GM12864 (cell line): ENCODE data around the gene LIPC.

Experiments
- DNase-seq: peaks from one replicate; pipeline ENCODE4 v3.0.0-alpha.2; 2011; ENCODE audit warnings: low read depth
- H3K4me3 ChIP-seq: 2 replicates; pipeline ENCODE4 v1.5.1; 2011; ENCODE audit warnings: mild to moderate bottlenecking, low read depth, low read length, control low read depth
- CTCF ChIP-seq: IDR thresholded peaks from 2 replicates; pipeline ENCODE4 v1.5.1; 2011; ENCODE audit warnings: low read depth, mild to moderate bottlenecking, moderate library complexity, low read length, control low read depth, inconsistent platforms; ENCODE audit errors: missing control alignments

LIPC gene

DNA sequence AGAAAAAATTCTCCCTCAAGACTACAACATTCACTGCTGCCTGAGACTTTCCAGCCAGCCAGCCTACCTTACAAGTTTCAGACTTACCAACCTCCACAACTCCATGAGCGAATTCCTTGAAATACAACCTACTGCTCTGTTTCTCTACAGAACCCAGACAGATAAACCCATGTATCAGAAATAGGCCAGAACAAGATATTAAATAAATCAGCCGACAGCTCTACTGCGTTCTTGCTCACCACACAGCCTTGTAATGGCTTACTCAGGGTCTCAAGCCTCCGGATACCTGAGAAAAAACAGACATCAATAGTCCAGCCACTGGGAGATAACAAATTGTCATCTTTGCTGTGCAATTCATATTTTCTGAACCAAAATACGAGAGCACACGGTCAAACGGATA is 43.6 kb upstream of the LIPC start:
- H3K4me3 ChIP-seq: no peak overlapping the region
- no peak for DNase-seq
- no peak for TF ChIP-seq CTCF

- no peak overlapping the region for H3K4me3 ChIP-seq
- TF ChIP-seq CTCF: no peak
- no peak for DNase-seq
These were observed 41.7 kb upstream of the LIPC start for GRCh38 chr15:58390118-58390517.

- H3K4me3 ChIP-seq: no peak overlapping the region
- TF ChIP-seq CTCF: no peak
- no peak for DNase-seq
These were observed 41.1 kb upstream of the LIPC start for GRCh38 chr15:58390655-58391054.

GRCh38 chr15:58391088-58391487 is 40.7 kb upstream of the LIPC start:
- H3K4me3 ChIP-seq: no peak overlapping the region
- TF ChIP-seq CTCF: no peak
- no peak for DNase-seq

DNA sequence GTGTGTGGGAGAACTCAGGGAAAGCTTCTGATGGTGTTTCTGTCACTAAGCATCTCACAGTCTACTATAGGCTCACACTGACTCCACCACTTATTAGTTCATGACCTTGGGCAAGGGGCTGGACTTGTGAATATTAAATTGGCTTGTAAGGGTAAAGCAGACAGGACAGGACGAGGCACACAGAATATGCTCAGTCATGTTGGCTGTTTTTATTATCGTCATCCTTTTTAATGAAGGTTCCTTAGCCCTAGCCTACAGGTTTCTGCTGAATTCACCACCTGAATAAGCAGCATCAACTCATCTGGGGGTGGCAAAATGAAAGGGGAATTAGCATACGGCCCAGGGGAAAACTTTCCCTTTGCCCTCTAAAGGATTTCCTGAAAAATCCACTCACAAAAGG is 39.6 kb upstream of the LIPC start:
- no peak for TF ChIP-seq CTCF
- DNase-seq: no peak
- H3K4me3 ChIP-seq: no peak overlapping the region

DNA sequence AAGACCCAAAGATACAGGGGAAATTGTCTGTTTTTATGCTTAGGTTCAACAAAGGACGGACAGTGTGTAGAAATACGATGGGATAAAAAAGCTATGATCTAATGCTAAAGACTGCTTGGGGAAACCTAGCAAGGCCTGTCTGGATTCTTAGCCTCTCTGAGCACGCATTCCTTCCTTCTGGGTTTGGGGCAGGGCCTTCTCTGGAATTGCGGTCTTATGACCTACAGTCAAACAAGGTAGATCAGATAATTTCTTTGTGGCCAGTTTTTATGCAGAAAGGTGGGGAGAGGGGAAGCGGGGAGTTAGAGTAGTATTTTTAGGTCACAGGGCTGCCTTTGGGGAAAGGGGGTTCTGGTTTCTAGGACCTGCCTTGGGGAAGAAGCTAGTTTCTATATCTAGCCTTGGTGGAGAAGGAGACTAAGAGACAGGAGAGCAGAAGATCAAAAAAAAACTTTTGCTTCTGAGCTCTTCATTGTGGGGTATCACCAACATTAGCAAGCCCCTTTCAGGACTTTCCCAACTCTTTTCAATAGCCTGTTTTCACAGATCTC is 39.1 kb upstream of the LIPC start:
- no peak overlapping the region for H3K4me3 ChIP-seq
- no peak for TF ChIP-seq CTCF
- no peak for DNase-seq

DNA sequence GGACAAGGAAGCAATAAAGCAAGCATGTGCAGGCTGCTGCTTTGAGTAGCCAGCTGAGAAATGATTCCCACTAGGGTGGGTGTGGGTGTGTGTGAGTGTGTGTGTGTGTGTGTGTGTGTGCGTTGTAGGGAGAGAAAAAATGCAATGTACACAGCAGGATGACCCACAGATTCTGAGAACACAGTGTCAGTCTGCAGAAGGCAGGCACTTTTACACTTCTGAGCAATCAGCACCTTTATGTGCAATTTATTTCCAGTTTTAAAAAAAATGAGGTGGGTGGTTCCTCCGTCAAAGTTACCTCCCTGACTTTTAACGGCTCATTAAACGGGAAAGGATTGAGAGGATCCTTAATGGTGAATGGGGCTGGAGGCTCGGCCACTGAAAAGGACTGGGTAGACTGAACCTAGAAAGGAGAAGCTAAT is 38.5 kb upstream of the LIPC start:
- no peak overlapping the region for H3K4me3 ChIP-seq
- no peak for DNase-seq
- no peak for TF ChIP-seq CTCF
